Activated naive CD8-positive, alpha-beta T cell treated with anti-CD3 and anti-CD28 coated beads, Interleukin-2, amount 10 ng/mL, durations not matched to agents 7 days and 5 days (primary cell): Measurements from ENCODE around the gene DCAF17. TPM values are rescaled to one million over a fixed set of nuclear protein-coding genes. Genes with fewer than 3 reads are reported as not detected.
"Not testable (repeated sequence)": the region's sequence is repeated elsewhere in the genome, so short reads cannot be mapped to it uniquely, and the experiment has no call there.

Experiments used
- ATAC-seq: fragments of 150-1000 bp; cut with Tn5 transposase; one replicate; pipeline ENCODE4 v1.10.0; 2021; ENCODE audit warnings: low read depth, moderate library complexity
- POLR2A ChIA-PET: fragments of 350-600 bp; sonication (Branson Sonifier 250); formaldehyde crosslinking; loops from one replicate; lab custom pipeline; 2021; ENCODE audit warnings: antibody characterized with exemption; lab: Charles Lee
- DNase-seq: peaks from one replicate; pipeline ENCODE4 v3.0.0; 2021
- H3K27ac Mint-ChIP-seq: one replicate; pipeline ENCODE4 v1.8.0; 2022; ENCODE audit warnings: mild to moderate bottlenecking, mixed read lengths
- H3K27me3 Mint-ChIP-seq: one replicate; pipeline ENCODE4 v1.8.0; 2022; ENCODE audit warnings: mild to moderate bottlenecking, moderate library complexity, mixed read lengths
- H3K36me3 Mint-ChIP-seq: one replicate; pipeline ENCODE4 v1.8.0; 2021; ENCODE audit warnings: mild to moderate bottlenecking, mixed read lengths
- H3K4me1 Mint-ChIP-seq: one replicate; pipeline ENCODE4 v1.8.0; 2021; ENCODE audit warnings: mixed read lengths
- H3K4me3 Mint-ChIP-seq: one replicate; pipeline ENCODE4 v1.8.0; 2022; ENCODE audit warnings: mild to moderate bottlenecking, moderate library complexity, mixed read lengths
- H3K9me3 Mint-ChIP-seq: one replicate; pipeline ENCODE4 v1.8.0; 2021; ENCODE audit warnings: mixed read lengths
- total RNA-seq, 2 experiments: library from RNA; stranded (reverse); gene quantifications; one replicate each; pipeline ENCODE4 v1.2.3, GENCODE V29; 2021

Gene DCAF17
- total RNA-seq, 2 experiments from 2014 or later = 17.5 to 17.7 TPM

DNA sequence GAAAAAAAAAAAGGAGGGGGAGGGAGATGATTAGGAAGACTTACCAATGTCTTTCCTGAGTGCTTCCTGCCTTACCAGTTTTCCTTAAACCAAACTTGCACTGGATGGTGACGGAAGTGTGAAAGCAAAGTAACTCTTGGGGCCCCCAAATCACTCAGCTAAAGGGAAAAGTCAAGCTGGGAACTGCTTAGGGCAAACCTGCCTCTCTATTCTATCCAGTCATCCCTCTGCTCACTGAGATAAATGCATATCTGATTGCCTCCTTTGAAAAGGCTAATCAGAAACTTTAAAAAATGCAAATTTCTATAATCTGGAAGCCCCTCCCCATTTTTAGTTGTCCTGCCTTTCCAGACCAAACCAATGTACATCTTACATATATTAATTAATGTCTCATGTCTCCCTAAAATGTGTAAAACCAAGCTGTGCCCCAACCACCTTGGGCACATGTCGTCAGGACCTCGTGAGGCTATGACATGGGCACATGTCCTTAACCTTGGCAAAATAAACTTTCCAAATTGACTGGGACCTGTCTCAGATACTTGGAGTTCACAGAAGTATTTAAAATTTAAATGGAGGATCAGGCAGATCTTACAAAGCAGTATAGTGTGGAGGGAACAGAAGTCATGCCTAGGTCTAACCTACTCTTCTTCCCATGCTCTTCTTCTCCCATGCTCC, 81.0 kb downstream of the DCAF17 start:
- Mint-ChIP-seq H3K27me3 (peaks cover 19% of the 10 kb centered on the region), H3K36me3 (no peaks in the 10 kb centered on the region), H3K27ac (no peak overlapping the region), H3K4me1 (peaks cover under 1% of the 10 kb centered on the region), H3K9me3 (no peaks in the 10 kb centered on the region), H3K4me3 (no peak overlapping the region)
- DNase-seq (no peak), ATAC-seq (no peak)
- POLR2A ChIA-PET = no interaction called here

DNA sequence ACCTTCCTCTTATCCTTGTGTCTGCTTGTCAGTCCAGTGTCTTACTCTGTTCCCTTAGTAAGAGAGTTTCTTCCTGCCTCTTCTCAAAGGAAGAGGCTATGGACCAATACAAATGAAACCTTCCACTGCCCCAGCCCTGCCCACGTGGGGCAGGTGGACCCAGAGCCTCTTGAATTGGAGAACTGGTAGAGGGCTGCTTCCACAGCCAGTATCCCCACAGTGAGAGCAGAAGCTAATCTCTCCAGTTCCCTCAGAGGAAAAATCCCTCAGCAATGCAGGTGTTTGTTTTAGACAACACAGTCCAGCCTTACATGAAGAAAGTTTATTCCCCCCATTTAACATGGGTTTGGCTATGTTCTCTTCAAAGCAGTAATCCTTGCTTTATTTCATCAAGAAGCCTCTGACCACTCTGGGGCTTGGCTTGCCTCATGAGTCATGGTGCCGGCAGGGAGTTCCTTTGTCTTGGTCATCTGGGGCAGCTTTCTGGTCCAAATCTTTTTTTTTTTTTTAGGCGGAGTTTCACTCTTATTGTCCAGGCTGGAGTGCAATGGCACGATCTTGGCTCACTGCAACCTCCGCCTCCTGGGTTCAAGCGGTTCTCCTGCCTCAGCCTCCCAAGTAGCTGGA, 81.8 kb downstream of the DCAF17 start:
- Mint-ChIP-seq H3K36me3 (no peaks in the 10 kb centered on the region), H3K27ac (no peak overlapping the region), H3K4me3 (no peak overlapping the region), H3K9me3 (no peaks in the 10 kb centered on the region), H3K27me3 (peaks cover 22% of the 10 kb centered on the region), H3K4me1 (no peaks in the 10 kb centered on the region)
- DNase-seq (no peak), ATAC-seq (no peak)
- POLR2A ChIA-PET = no interaction called here

DNA sequence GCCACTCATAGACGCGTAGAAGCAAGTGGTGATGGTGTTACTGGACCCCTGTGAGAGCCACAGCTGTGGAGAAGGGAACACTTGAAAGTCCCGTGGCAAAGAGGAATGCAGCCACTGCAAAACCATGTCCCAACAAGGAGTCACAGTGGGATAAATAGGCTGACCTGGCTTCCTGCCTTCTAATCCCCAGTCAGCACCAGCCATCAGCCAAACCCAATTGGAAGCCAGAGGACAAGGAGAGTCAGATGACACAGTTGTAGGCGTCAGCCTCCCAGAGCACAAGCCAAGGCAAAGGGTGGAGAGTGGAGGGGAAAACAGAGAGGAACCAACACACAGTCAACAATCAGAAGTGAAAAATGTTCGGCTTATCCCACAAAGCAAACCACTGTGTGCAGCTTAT, 82.8 kb downstream of the DCAF17 start:
- DNase-seq = no peak
- peaks cover 29% of the 10 kb centered on the region for H3K27me3 Mint-ChIP-seq
- no peak overlapping the region for H3K27ac Mint-ChIP-seq
- POLR2A ChIA-PET = no interaction called here
- peaks cover 4% of the 10 kb centered on the region for H3K4me1 Mint-ChIP-seq
- ATAC-seq = no peak
- H3K36me3 Mint-ChIP-seq = no peaks in the 10 kb centered on the region
- no peaks in the 10 kb centered on the region for H3K9me3 Mint-ChIP-seq
- no peak overlapping the region for H3K4me3 Mint-ChIP-seq

DNA sequence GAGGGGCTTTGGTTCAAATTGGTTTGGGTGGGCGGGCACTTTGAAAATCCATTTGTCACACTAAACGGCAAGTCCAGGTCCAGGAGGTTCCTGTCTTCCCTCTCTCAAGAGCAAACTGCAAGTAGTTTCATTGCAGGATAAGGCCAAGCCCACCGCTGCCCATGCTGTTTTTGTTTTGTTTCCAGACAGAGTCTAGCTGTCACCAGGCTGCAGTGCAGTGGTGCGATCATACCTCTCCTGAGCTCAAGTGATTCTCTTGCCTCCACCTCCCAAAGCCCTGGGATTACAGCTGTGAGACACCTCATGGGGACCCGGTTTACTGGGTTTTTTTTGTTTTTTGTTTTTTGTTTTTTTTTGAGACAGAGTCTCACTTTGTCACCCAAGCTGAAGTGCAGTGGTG, 86.4 kb downstream of the DCAF17 start:
- DNase-seq (no peak), ATAC-seq (no peak)
- H3K9me3 Mint-ChIP-seq = no peaks in the 10 kb centered on the region
- peaks cover 53% of the 10 kb centered on the region for H3K27me3 Mint-ChIP-seq
- POLR2A ChIA-PET = no interaction called here
- H3K4me3 Mint-ChIP-seq = no peak overlapping the region
- H3K4me1 Mint-ChIP-seq = peaks cover 10% of the 10 kb centered on the region
- no peaks in the 10 kb centered on the region for H3K36me3 Mint-ChIP-seq
- H3K27ac Mint-ChIP-seq = no peak overlapping the region

DNA sequence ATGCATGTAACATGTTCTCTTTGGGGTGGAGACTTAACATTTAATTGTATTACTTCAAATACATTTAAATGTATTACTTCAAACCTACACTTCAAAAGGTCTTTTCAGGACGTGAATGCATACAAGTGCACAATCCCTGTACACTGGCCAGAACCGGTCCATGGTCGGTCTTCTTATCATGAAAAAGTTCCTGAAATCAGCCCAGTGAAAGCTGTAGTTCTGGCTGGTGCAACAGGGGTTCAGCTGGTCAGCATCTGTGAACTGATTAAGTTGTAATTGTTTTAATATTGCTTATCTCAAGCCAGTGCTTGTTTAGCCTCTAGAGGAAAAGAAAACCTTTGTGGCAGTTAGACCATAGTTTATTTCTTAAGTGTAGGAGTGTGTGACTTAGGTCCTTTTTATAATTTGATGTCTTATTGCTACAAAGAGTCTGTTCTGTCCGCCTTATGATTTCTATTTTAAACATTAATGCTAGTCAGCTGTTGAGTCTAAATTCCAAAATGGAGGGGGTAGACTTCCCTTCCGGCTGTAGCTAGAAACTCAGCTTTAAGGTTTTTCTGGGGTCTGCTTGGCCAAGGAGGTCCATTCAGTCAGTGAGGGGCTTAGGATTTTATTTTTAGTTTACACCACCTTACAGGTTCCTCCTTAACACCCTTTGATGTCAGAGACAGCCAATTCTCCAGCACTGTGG, 87.5 kb downstream of the DCAF17 start:
- H3K4me1 Mint-ChIP-seq = peaks cover 10% of the 10 kb centered on the region
- H3K27ac Mint-ChIP-seq = peak overlapping the region; percentile 49
- no peaks in the 10 kb centered on the region for H3K36me3 Mint-ChIP-seq
- H3K9me3 Mint-ChIP-seq = no peaks in the 10 kb centered on the region
- ATAC-seq (no peak), DNase-seq (no peak)
- peaks cover 61% of the 10 kb centered on the region for H3K27me3 Mint-ChIP-seq
- POLR2A ChIA-PET = no interaction called here
- H3K4me3 Mint-ChIP-seq = peak overlapping the region; percentile 88

DNA sequence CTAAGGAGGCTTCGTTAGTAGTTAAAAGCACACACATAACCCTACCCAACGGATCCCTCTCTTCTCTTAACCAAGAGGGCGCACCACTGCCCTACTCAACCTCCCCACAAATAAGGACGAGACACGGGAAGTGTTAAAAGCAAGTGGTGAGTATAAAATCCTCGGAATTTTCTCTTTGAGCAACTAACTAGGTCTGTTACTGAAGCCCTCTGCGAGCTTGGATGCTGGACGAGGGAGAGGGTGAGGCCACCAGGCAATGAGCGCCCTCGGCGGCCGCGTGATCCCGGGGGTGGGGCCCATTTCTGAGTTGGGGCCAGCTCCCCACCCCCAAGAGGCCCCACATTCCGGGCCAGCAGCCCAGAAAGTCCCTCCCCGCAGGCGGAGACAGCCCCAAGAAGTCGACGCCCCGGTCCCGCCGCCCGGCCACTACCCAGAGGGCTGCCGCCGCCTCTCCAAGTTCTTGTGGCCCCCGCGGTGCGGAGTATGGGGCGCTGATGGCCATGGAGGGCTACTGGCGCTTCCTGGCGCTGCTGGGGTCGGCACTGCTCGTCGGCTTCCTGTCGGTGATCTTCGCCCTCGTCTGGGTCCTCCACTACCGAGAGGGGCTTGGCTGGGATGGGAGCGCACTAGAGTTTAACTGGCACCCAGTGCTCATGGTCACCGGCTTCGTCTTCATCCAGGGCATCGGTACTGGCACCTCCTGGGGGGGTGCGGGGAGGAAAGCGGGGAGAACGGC, 88.2 kb downstream of the DCAF17 start, which contains the start of gene CYBRD1:
TSS of gene CYBRD1 (plus strand) at position 423 of the 736 bp plus-strand sequence. CDS start at position 495, 72 bp downstream.
- Mint-ChIP-seq H3K36me3 (no peaks in the 10 kb centered on the region), H3K27ac (peak within 1 kb of the TSS; percentile 49), H3K9me3 (no peaks in the 10 kb centered on the region), H3K4me1 (peaks cover 10% of the 10 kb centered on the region), H3K27me3 (peaks cover 63% of the 10 kb centered on the region), H3K4me3 (peak within 1 kb of the TSS; percentile 88)
- POLR2A ChIA-PET = no interaction called here
- ATAC-seq (peak; percentile 41), DNase-seq (peak; percentile 52)

DNA sequence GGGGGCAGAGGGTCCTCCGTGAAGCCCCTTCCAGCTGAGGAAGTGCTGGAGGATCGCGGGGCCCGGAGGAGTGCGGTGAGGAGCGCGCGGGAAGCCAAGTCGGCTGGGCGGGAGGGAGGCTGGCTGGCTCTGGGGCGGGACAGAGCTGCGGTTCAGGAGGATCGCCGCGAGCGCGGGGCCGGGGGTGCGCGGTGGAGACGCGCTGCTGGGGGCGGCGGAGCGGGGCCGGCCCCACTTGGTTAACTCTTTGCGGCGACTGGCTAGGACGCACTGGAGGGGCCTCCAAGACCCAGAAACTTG, 88.7 kb downstream of the DCAF17 start:
- peak; percentile 38 for ATAC-seq
- POLR2A ChIA-PET = interaction anchor here (1.3 kb wide), 1 partner anchor 9 kb away, joined by 3 read pairs; no protein-coding TSS in a partner anchor
- Mint-ChIP-seq H3K9me3 (no peaks in the 10 kb centered on the region), H3K4me1 (peaks cover 10% of the 10 kb centered on the region), H3K36me3 (no peaks in the 10 kb centered on the region), H3K27me3 (peaks cover 63% of the 10 kb centered on the region), H3K27ac (no peak overlapping the region), H3K4me3 (peak overlapping the region; percentile 88)
- peak; percentile 51 for DNase-seq

DNA sequence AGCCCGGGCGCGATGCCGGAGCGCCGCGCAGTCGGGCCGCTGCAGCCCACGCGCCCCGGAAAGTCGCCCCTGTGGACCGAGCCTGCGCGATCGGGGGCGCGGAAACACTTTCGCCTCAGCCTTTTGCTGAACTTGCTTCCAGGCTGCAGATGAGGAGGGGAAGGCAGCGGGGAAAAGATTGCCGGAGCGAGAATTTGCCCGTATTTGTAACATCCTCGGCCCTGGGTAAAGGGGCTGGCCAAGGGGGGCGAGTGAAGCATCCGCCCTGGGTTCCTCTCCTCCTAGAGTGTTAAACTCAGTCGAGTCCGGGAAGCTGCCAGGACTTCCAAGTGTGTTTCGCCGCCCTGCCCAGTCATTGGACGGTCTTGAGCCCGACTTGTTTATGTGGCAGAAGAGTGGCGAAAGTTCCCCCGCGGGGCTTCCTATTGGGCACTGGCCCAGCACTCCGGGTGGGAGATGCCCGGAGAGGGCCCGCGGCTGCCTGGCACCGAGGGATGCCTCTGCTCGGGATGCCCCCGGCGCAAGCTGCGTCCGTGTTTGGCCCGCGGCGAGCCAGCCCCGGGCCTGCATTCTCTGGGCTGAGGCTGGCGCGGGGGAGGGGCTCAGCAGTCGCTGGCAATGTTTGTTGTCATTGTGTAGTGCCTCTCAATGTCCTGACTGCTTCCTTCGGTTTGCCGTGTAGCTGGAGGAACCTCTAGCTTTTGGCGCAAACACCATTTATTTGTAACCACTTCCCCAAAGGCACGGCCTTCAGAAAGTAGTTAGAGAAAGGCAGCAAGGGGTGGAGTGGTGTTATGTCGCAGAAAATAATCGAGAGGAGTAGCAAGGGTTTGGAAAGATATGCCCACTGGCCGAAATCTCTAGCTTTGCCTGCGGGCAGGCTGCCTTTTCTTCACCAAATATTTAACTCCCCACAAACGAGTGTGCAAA, 89.3 kb downstream of the DCAF17 start:
- peak; percentile 52 for DNase-seq
- Mint-ChIP-seq H3K36me3 (no peaks in the 10 kb centered on the region), H3K27ac (no peak overlapping the region), H3K27me3 (peaks cover 63% of the 10 kb centered on the region), H3K9me3 (no peaks in the 10 kb centered on the region), H3K4me1 (peaks cover 10% of the 10 kb centered on the region), H3K4me3 (peak overlapping the region; percentile 88)
- ATAC-seq = peak; percentile 34
- POLR2A ChIA-PET = interaction anchor here (1.3 kb wide), 1 partner anchor 9 kb away, joined by 3 read pairs; no protein-coding TSS in a partner anchor

DNA sequence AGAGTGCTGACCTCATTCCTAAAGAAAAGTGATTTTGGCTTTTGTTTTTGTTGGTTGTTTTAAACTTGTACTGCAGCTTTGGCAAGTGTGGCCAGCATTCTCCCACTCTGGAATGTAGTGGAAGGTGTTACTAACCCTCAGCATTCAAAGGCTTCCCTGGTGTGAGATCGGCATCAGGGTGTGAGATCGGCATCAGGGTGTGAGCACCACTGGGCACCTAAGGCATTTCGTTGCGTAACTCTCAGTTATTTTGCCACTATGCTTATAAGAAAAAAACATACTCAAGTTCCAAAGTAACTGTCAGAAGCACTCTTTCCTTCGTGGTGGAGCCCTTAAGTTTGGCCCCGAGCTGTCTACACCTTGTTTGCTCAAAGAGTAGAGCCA, 90.0 kb downstream of the DCAF17 start:
- Mint-ChIP-seq H3K4me1 (peaks cover 10% of the 10 kb centered on the region), H3K36me3 (no peaks in the 10 kb centered on the region), H3K27me3 (peaks cover 60% of the 10 kb centered on the region), H3K4me3 (peak overlapping the region; percentile 27), H3K9me3 (no peaks in the 10 kb centered on the region), H3K27ac (no peak overlapping the region)
- ATAC-seq (no peak), DNase-seq (no peak)
- POLR2A ChIA-PET = interaction anchor here (1.3 kb wide), 1 partner anchor 8 kb away, joined by 3 read pairs; no protein-coding TSS in a partner anchor

DNA sequence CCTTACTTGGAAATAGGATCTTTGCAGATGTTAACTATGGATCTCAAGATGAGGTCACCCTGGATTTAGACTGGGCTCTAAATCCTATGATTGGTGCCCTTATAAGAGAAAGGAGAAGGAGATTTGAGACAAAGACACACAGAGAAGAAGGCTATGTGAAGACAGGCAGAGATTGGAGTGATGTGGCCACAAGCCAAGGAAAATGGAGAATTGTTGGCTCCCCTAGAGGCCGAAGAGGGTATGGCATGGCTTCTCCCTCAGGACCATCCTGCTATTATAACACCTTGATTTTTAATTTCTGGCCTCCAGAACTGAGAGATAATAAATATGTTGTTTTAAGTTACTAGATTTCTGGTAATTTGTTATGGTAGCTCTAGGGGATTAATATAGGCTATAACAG, 95.9 kb downstream of the DCAF17 start:
- DNase-seq (no peak), ATAC-seq (no peak)
- Mint-ChIP-seq H3K4me1 (no peaks in the 10 kb centered on the region), H3K27ac (no peak overlapping the region), H3K4me3 (no peak overlapping the region), H3K36me3 (no peaks in the 10 kb centered on the region), H3K9me3 (no peaks in the 10 kb centered on the region), H3K27me3 (peaks cover 44% of the 10 kb centered on the region)
- POLR2A ChIA-PET = no interaction called here

DNA sequence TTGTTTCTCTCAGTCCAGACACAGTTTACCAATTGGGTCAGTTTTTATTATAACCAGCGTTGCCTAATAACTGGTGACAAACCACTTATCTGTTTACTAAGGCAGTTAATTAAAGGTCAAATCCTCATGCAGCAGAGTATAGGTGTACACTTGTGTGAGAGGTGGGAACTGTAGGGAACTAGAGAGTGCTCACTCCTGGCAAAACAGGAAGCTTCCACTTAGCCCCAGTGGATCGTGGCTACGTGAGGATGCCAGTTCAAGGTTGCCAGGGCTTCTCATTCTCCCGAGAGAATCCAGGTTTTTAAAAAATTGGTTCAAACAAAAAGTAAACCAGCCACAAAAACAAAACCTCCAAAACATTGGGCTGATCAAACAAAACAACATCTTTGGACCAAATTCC, 96.4 kb downstream of the DCAF17 start:
- Mint-ChIP-seq H3K9me3 (no peaks in the 10 kb centered on the region), H3K36me3 (no peaks in the 10 kb centered on the region), H3K27me3 (peaks cover 43% of the 10 kb centered on the region), H3K4me3 (no peak overlapping the region), H3K27ac (no peak overlapping the region), H3K4me1 (no peaks in the 10 kb centered on the region)
- POLR2A ChIA-PET = no interaction called here
- DNase-seq = no peak
- ATAC-seq = no peak

DNA sequence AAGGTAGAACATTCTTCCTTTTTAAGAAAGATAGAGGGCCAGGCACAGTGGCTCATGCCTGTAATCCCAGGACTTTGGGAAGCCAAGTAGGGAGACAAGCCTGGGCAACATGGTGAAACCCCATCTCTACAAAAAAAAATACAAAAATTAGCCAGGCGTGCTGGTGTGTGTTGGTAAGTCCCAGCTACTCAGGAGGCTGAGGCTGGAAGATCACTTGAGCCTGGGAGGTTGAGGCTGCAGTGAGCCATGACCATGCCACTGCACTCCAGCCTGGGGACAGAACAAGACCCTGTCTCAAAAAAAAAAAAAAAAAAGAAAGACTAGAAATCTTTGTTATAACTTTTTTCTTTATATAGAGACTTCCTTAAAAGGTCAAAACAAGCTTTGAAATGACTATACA, 96.8 kb downstream of the DCAF17 start:
- H3K36me3 Mint-ChIP-seq, POLR2A ChIA-PET, DNase-seq, ATAC-seq, H3K4me3 Mint-ChIP-seq, H3K9me3 Mint-ChIP-seq, H3K4me1 Mint-ChIP-seq, H3K27ac Mint-ChIP-seq: not testable (repeated sequence)
- peaks cover 44% of the 10 kb centered on the region for H3K27me3 Mint-ChIP-seq
